Panc1 (cell line): ENCODE data around the gene PRSS27. TPM values are rescaled to one million over a fixed set of nuclear protein-coding genes. Genes with fewer than 3 reads are reported as not detected.

Experiments
- ATAC-seq: fragments of 200-7000 bp; cut with Tn5 transposase; 2 replicates; pipeline ENCODE4 v1.9.1; 2020; ENCODE audit warnings: mild to moderate bottlenecking, moderate library complexity
- BruUV-seq: library from RNA; stranded (reverse); fragments of 400-500 nt; replicated peaks from 2 replicates; lab custom pipeline; 2021; lab: Mats Ljungman, UMichigan
- CTCF ChIA-PET: fragments of 300-600 bp; sonication (Branson Sonifier 250); formaldehyde crosslinking; loops from one replicate; lab custom pipeline; 2022; ENCODE audit warnings: antibody characterized with exemption; lab: Charles Lee
- POLR2A ChIA-PET: fragments of 300-600 bp; sonication (Branson Sonifier 250); formaldehyde crosslinking; loops from one replicate; lab custom pipeline; 2022; ENCODE audit warnings: antibody characterized with exemption; lab: Charles Lee
- DNase-seq: peaks from one replicate; pipeline ENCODE4 v3.0.0-alpha.2; 2010; ENCODE audit warnings: low read depth, low spot score
- H3K27ac ChIP-seq: 2 replicates; pipeline ENCODE4 v1.5.1; 2011; ENCODE audit warnings: mild to moderate bottlenecking, low read length, inconsistent platforms
- H3K27me3 ChIP-seq: fragments of 200-500 bp; sonication (Bioruptor generic); 2 replicates; pipeline ENCODE4 v1.6.0; 2014; ENCODE audit warnings: low read length, inconsistent platforms; ENCODE audit not compliant: control insufficient read depth, insufficient read depth
- H3K36me3 ChIP-seq: fragments of 200-500 bp; sonication (Bioruptor generic); 2 replicates; pipeline ENCODE4 v1.5.1; 2014; ENCODE audit warnings: inconsistent platforms, mild to moderate bottlenecking, low read length, moderate library complexity; ENCODE audit not compliant: control insufficient read depth, insufficient read depth
- H3K4me1 ChIP-seq: 2 replicates; pipeline ENCODE4 v1.5.1; 2011; ENCODE audit warnings: inconsistent platforms, mild to moderate bottlenecking, low read length, moderate library complexity; ENCODE audit not compliant: control insufficient read depth, insufficient read depth
- H3K4me3 ChIP-seq, 2 experiments: 2 replicates each; pipeline ENCODE4 v1.5.1; 2011 to 2012; ENCODE audit warnings: low read depth in 2 of 2, low read length in 2 of 2, mild to moderate bottlenecking in 2 of 2, inconsistent platforms in 1 of 2, moderate library complexity in 1 of 2
- H3K9me3 ChIP-seq: fragments of 200-500 bp; sonication (Bioruptor generic); 2 replicates; pipeline ENCODE4 v1.5.1; 2014; ENCODE audit warnings: low read depth, mild to moderate bottlenecking, inconsistent platforms, low read length, moderate library complexity; ENCODE audit not compliant: control insufficient read depth, insufficient read depth
- CTCF ChIP-seq: fragments of 450-650 bp; IDR thresholded peaks from 2 replicates; pipeline ENCODE4 v1.5.1; 2017; ENCODE audit warnings: mild to moderate bottlenecking
- POLR2AphosphoS5 ChIP-seq: IDR thresholded peaks from 2 replicates; pipeline ENCODE4 v1.6.1; 2012; ENCODE audit warnings: mild to moderate bottlenecking, low read depth, low read length, moderate library complexity
- REST ChIP-seq, 2 experiments: IDR thresholded peaks; 2 replicates each; pipeline ENCODE4 v1.6.1; 2011 to 2012; ENCODE audit warnings: low read depth in 2 of 2, control low read depth in 1 of 2, low read length in 1 of 2, mild to moderate bottlenecking in 1 of 2, moderate library complexity in 1 of 2; ENCODE audit not compliant: insufficient read depth in 1 of 2
- SIN3A ChIP-seq: IDR thresholded peaks from 2 replicates; pipeline ENCODE4 v1.6.1; 2012; ENCODE audit warnings: low read depth, mild to moderate bottlenecking, low read length, moderate library complexity, borderline replicate concordance; ENCODE audit not compliant: insufficient read depth
- TCF7L2 ChIP-seq: IDR thresholded peaks from 2 replicates; pipeline ENCODE4 v1.6.1; 2011; ENCODE audit warnings: mild to moderate bottlenecking, low read depth, low read length, inconsistent platforms
- in situ Hi-C: cut with HindIII; loops from 2 replicates; pipeline ENCODE4 v1.10.0; 2016; ENCODE audit warnings: low sequenced_read_pairs, low pct_unique_long_range_greater_than_20kb
- intact Hi-C: fragments of 100-400 bp; cut with micrococcal nuclease; formaldehyde crosslinking; loops from one replicate; pipeline ENCODE4 v1.10.0; 2022; ENCODE audit not compliant: unreplicated experiment
- total RNA-seq: library from RNA; stranded (reverse); gene quantifications from one replicate; pipeline ENCODE4 v1.2.1, GENCODE V29; 2021; ENCODE audit not compliant: unreplicated experiment

The PRSS27 gene
- total RNA-seq, 1 experiment from 2014 or later: 3.3 TPM

GRCh38 chr16:2708290-2708639 is 11.8 kb downstream of the PRSS27 start:
- in situ Hi-C loops: no loop called here
- POLR2A ChIA-PET: no interaction called here

GRCh38 chr16:2707368-2708289 is 12.4 kb downstream of the PRSS27 start:
- Histone ChIP-seq H3K4me3 (no peak overlapping the region), H3K36me3 (no peaks in the 10 kb centered on the region), H3K27ac (no peak overlapping the region), H3K9me3 (no peaks in the 10 kb centered on the region), H3K4me1 (no peaks in the 10 kb centered on the region), H3K27me3 (no peaks in the 10 kb centered on the region)
- in situ Hi-C loops: no loop called here
- DNase-seq (no peak), ATAC-seq (no peak)
- intact Hi-C loops: no loop called here
- BruUV-seq: TSS peak; percentile 66
- ChIA-PET POLR2A (no interaction called here), CTCF (no interaction called here)
- no peak for TF ChIP-seq SIN3A
- TF ChIP-seq POLR2AphosphoS5: no peak
- no peak for TF ChIP-seq TCF7L2
- no peak for TF ChIP-seq REST (IDR thresholded peaks at IDR 0.05; ENCODE audit: insufficient read depth in 1 of 2, low read depth in 2 of 2, low read length in 1 of 2)
- TF ChIP-seq CTCF: no peak

More at GRCh38 chr16:2708290-2708639, 11.8 kb downstream of the PRSS27 start:
- H3K27ac ChIP-seq: no peak overlapping the region
- H3K36me3 ChIP-seq: no peaks in the 10 kb centered on the region
- H3K27me3 ChIP-seq: no peaks in the 10 kb centered on the region
- DNase-seq (no peak), ATAC-seq (no peak)
- BruUV-seq: no TSS peak
- H3K4me3 ChIP-seq: no peak overlapping the region
- H3K9me3 ChIP-seq: no peaks in the 10 kb centered on the region
- CTCF ChIA-PET: no interaction called here
- H3K4me1 ChIP-seq: no peaks in the 10 kb centered on the region
- intact Hi-C loops: no loop called here
- TF ChIP-seq CTCF (no peak), TCF7L2 (no peak), SIN3A (no peak), REST (IDR thresholded peaks at IDR 0.05; ENCODE audit: insufficient read depth in 1 of 2, low read depth in 2 of 2, low read length in 1 of 2) (no peak), POLR2AphosphoS5 (no peak)
